GM13977 (cell line): ENCODE data around the gene HTATIP2.

Experiments used
- DNase-seq: peaks from one replicate; pipeline ENCODE4 v3.0.0; 2012; ENCODE audit warnings: low spot score
- CTCF ChIP-seq: IDR thresholded peaks from 2 replicates; pipeline ENCODE4 v1.5.1; 2012; ENCODE audit warnings: mild to moderate bottlenecking, control low read depth; ENCODE audit not compliant: insufficient read depth; ENCODE audit errors: extremely low read depth, missing control alignments
- in situ Hi-C: fragments of 300-500 bp; cut with MboI; formaldehyde crosslinking; loops from one replicate; pipeline ENCODE4 v1.12.0; 2022; ENCODE audit warnings: low sequenced_read_pairs, low pct_unique_long_range_greater_than_20kb, mixed read lengths, inconsistent platforms; ENCODE audit not compliant: unreplicated experiment

The HTATIP2 gene

DNA sequence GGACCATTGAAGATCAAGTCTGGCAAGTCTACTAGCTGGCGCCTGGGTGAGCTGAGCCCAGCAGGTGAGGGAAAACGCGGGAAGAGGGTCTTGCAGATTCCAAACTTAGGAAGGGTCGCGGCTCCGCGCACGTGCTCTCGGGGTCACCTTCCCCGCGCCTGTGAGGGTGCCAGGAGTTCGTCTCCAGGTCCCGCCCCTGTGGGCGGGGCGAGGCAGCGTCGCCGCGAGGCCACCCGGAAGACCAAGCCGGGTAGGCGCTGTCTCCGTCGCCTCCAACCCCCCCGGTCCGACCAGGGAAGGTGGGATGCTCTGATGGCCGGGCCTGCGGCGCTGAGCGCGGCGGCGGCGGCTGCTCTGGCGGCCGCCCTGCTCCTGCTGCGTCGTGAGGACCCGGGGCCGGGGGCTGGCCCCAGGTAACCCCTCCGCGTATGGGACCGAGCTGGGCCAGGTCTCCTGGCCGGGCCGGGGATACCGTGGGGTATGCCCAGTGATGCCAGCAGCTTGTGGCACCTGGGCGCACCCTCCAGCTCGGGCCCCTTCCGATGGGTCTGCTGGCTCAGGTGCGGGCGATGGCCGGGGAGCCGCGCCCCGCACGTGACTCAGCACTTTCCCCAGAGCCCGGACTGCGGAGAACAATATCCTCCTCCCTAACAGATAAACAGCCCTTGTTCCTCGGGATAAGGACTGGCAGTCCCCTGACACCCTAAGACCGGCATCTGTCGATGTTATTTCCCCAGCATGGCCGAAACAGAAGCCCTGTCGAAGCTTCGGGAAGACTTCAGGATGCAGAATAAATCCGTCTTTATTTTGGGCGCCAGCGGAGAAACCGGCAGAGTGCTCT is at the start of gene HTATIP2:
Gene HTATIP2 (plus strand): TSS at position 215 of the 841 bp plus-strand sequence. CDS start 524 bp downstream, at position 739.
- in situ Hi-C loops = loop anchor here (25.0 kb wide), 1 partner anchor 401 kb away; no protein-coding TSS in a partner anchor
- peak; percentile 83 for DNase-seq
- TF ChIP-seq CTCF = no peak

DNA sequence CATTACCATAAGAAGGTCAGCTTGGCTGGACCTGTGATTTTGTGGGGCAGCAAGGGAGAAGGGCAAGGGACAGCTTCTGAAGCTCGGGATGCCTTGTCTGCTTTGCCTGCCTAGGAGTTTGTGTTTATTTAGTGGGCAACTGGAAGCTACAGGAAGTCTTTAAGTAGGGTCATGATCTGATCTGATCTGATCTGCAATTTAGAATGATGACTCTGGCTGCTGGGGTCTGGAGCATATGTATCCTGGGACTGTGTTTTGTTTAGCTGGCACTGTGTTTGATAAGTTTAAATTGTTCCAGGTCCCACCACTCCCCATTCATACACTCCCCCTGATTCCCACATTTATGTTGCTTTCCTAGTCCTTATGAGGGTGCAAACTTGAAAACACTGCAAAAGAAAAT is 47.7 kb upstream of the HTATIP2 start:
- no peak for DNase-seq
- in situ Hi-C loops = no loop called here
- no peak for TF ChIP-seq CTCF

DNA sequence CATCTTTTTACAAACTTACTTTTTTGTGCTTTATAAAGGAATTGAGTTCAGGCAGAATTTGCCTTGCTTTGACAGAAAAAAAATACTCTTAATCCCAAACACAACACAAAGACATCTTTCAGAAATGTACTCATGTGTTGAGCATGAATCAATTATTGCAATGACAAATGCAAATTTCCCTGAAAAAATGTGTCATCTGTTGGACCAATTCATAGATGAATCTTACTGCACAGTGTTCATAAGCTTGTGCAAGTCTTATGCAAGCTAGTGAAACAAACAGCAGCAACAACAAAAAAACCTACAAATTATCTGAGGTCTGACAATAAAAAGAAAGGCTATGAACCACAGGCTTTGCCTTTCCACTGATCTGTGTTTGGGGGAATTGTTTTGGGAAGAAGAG is 42.3 kb upstream of the HTATIP2 start:
- in situ Hi-C loops = no loop called here
- no peak for DNase-seq
- TF ChIP-seq CTCF = no peak

GRCh38 chr11:20327377-20327935 is 36.1 kb upstream of the HTATIP2 start:
- in situ Hi-C loops = no loop called here
- DNase-seq = no peak
- no peak for TF ChIP-seq CTCF

- TF ChIP-seq CTCF = no peak
- DNase-seq = no peak
- in situ Hi-C loops = no loop called here
These were observed 27.5 kb upstream of the HTATIP2 start for GRCh38 chr11:20336056-20336455.

- in situ Hi-C loops = no loop called here
- DNase-seq = peak; percentile 34
- peak; percentile 50 for TF ChIP-seq CTCF
These were observed 25.9 kb upstream of the HTATIP2 start for GRCh38 chr11:20337526-20338154.
